GM12878 (cell line): ENCODE results near the gene CASP8AP2. TPM values are rescaled to one million over a fixed set of nuclear protein-coding genes. Genes with fewer than 3 reads are reported as not detected.

Experiments
- ATAC-seq: fragments of 200-7000 bp; cut with Tn5 transposase; 3 replicates; pipeline ENCODE4 v1.9.1; 2020; ENCODE audit warnings: mild to moderate bottlenecking, moderate library complexity
- BruUV-seq: library from RNA; stranded (reverse); fragments of 400-500 nt; replicated peaks from 2 replicates; lab custom pipeline; 2021; lab: Mats Ljungman, UMichigan
- CTCF ChIA-PET: fragments of 300-600 bp; sonication (Branson Sonifier 250); formaldehyde crosslinking; extraction: SDS; loops from one replicate; lab custom pipeline; 2021; ENCODE audit warnings: inconsistent platforms; lab: Yijun Ruan, JAX
- POLR2A ChIA-PET: fragments of 350-600 bp; formaldehyde crosslinking; extraction: SDS; loops from one replicate; lab custom pipeline; 2021; ENCODE audit warnings: inconsistent platforms; lab: Charles Lee
- RAD21 ChIA-PET: fragments of 300-600 bp; sonication (Branson Sonifier 250); formaldehyde crosslinking; loops from one replicate; lab custom pipeline; 2023; ENCODE audit warnings: antibody characterized with exemption; ENCODE audit not compliant: unreplicated experiment; lab: Charles Lee
- SMC1A ChIA-PET: fragments of 300-600 bp; sonication (Branson Sonifier 250); formaldehyde crosslinking; loops from one replicate; lab custom pipeline; 2023; ENCODE audit not compliant: unreplicated experiment, uncharacterized antibody; lab: Charles Lee
- DNase-seq: peaks from one replicate; pipeline ENCODE4 v3.0.0-alpha.2; 2011; ENCODE audit warnings: low read depth, low spot score
- FAIRE-seq: peaks from 3 replicates; lab custom pipeline; 2011; peaks lifted over from hg19 to GRCh38; lab: Jason Lieb, UNC
- H2AFZ ChIP-seq: 2 replicates; pipeline ENCODE4 v1.6.0; 2011; ENCODE audit warnings: low read depth, low read length, control low read depth; ENCODE audit not compliant: control insufficient read depth
- H3K27ac ChIP-seq: 2 replicates; pipeline ENCODE4 v1.5.1; 2011; ENCODE audit warnings: control low read depth; ENCODE audit not compliant: control insufficient read depth, insufficient read depth
- H3K27me3 ChIP-seq, 2 experiments: replicated peaks in 1 of 2; 2 replicates each; pipeline versions ENCODE4 v1.6.0 to v1.6.1; 2011; ENCODE audit warnings: low read length in 1 of 2; ENCODE audit not compliant: control insufficient read depth in 2 of 2, insufficient read depth in 2 of 2
- H3K36me3 ChIP-seq, 2 experiments: 2 replicates each; pipeline ENCODE4 v1.5.1; 2011; ENCODE audit warnings: low read length in 1 of 2; ENCODE audit not compliant: control insufficient read depth in 2 of 2, insufficient read depth in 2 of 2
- H3K4me1 ChIP-seq: 2 replicates; pipeline ENCODE4 v1.6.1; 2011; ENCODE audit warnings: mild to moderate bottlenecking, low read length, moderate library complexity, mixed read lengths; ENCODE audit not compliant: control insufficient read depth, insufficient read depth
- H3K4me2 ChIP-seq: 2 replicates; pipeline ENCODE4 v1.6.0; 2011; ENCODE audit warnings: control low read depth; ENCODE audit not compliant: control insufficient read depth, insufficient read depth
- H3K4me3 ChIP-seq: fragments of 200-600 bp; sonication (generic); 2 replicates; pipeline ENCODE4 v1.5.1; 2016
- H3K79me2 ChIP-seq: 2 replicates; pipeline ENCODE4 v1.6.0; 2011; ENCODE audit warnings: low read length; ENCODE audit not compliant: control insufficient read depth, insufficient read depth
- H3K9ac ChIP-seq: 2 replicates; pipeline ENCODE4 v1.8.0; 2011; ENCODE audit warnings: low read length, control low read depth, mixed read lengths; ENCODE audit not compliant: control insufficient read depth, insufficient read depth
- H3K9me3 ChIP-seq: replicated peaks from 3 replicates; pipeline ENCODE4 v1.5.1; 2011; ENCODE audit warnings: mild to moderate bottlenecking, low read length; ENCODE audit not compliant: control insufficient read depth, insufficient read depth
- H4K20me1 ChIP-seq: 2 replicates; pipeline ENCODE4 v1.6.0; 2011; ENCODE audit not compliant: control insufficient read depth, insufficient read depth
- BCL3 ChIP-seq: IDR thresholded peaks from 2 replicates; pipeline ENCODE4 v1.6.1; 2011; ENCODE audit warnings: borderline replicate concordance, low read depth, mild to moderate bottlenecking, moderate library complexity, low read length; ENCODE audit not compliant: insufficient read depth, poor library complexity, severe bottlenecking
- CEBPB ChIP-seq, 2 experiments: fragments of 150-350 bp in 1 of 2; IDR thresholded peaks; 2 replicates each; pipeline ENCODE4 v1.6.1; 2012 to 2014; ENCODE audit warnings: low read depth in 2 of 2, low read length in 2 of 2, borderline replicate concordance in 1 of 2, inconsistent platforms in 1 of 2
- MYC ChIP-seq: IDR thresholded peaks from 2 replicates; pipeline ENCODE4 v1.6.1; 2011; ENCODE audit warnings: mild to moderate bottlenecking, low read length, moderate library complexity, inconsistent platforms; ENCODE audit not compliant: insufficient read depth, insufficient replicate concordance, insufficient read length, severe bottlenecking
- NRF1 ChIP-seq: conservative IDR thresholded peaks from 2 replicates; pipeline ENCODE4 v1.6.1; 2011; ENCODE audit warnings: mild to moderate bottlenecking, low read depth, low read length, improper control_type of control experiment
- RELB ChIP-seq: fragments of 450-650 bp; IDR thresholded peaks from 2 replicates; pipeline ENCODE4 v1.6.1; 2017; ENCODE audit warnings: low read depth, mild to moderate bottlenecking, moderate library complexity
- RUNX3 ChIP-seq: IDR thresholded peaks from 2 replicates; pipeline ENCODE4 v1.6.1; 2012; ENCODE audit warnings: low read length, inconsistent platforms
- WGBS: methylation state at CpG from one replicate; pipeline ENCODE4 v1.1.6; 2016; ENCODE audit warnings: low lambda C conversion rate; ENCODE audit not compliant: insufficient replicate concordance, insufficient coverage; ENCODE audit errors: missing lambda C conversion rate; 5-methylcytosine and 5-hydroxymethylcytosine counted together
- in situ Hi-C: fragments of 300-500 bp; cut with MboI; formaldehyde crosslinking; loops from 9 replicates; pipeline ENCODE4 v1.14.3; 2018; ENCODE audit warnings: mixed read lengths
- intact Hi-C: fragments of 100-400 bp; cut with micrococcal nuclease; formaldehyde crosslinking; loops from one replicate; pipeline ENCODE4 v1.14.2; 2022; ENCODE audit not compliant: unreplicated experiment
- polyA plus RNA-seq, 11 experiments: library from polyadenylated mRNA; depleted of rRNA in 4 of 11; unstranded in 6 of 11; stranded (reverse) in 5 of 11; fragments of >200 nt; fragmentation: Nextera tagmentation in 4 of 11; fragmentation: Illumina TruSeq in 1 of 11; extraction: Ambion mirVana in 4 of 11; extraction: Trizol in 1 of 11; gene quantifications; 1 replicate in 1 of 11; 2 replicates in 10 of 11; pipeline versions ENCODE4 v1.2.1 to v1.2.3, GENCODE V29; 2011 to 2016; ENCODE audit warnings: inconsistent platforms in 2 of 11, missing spikeins in 2 of 11, low read depth in 1 of 11
- total RNA-seq, 4 experiments: library from RNA; depleted of rRNA in 3 of 4; stranded (reverse); fragments of >200 nt in 3 of 4; fragmentation: Illumina TruSeq in 1 of 4; extraction: Trizol in 1 of 4; gene quantifications; 2 replicates each; pipeline versions ENCODE4 v1.2.1 to v1.2.3, GENCODE V29; 2013 to 2021

CASP8AP2 gene
- total and polyA plus RNA-seq, 10 of the 15 experiments (the other 5 are each of a cell fraction or from before 2014, with no cell fraction given), result 11.1 to 28.7 (median 17.1) TPM

GRCh38 chr6:89853068-89853467 lies 23.4 kb downstream of the CASP8AP2 start (continued):
- TF ChIP-seq BCL3 (no peak), RELB (no peak)

GRCh38 chr6:89858041-89858440 lies 28.4 kb downstream of the CASP8AP2 start:
- no peak for DNase-seq
- Histone ChIP-seq H3K36me3 (peaks cover 3% of the 10 kb centered on the region in 2 experiments; a peak in 3 of 4 replicates), H3K79me2 (no peaks in the 10 kb centered on the region), H3K4me3 (no peak overlapping the region), H3K4me1 (peaks cover 18% of the 10 kb centered on the region)
- CTCF ChIA-PET, result no interaction called here
- TF ChIP-seq MYC (no peak), CEBPB (IDR thresholded peaks at IDR 0.05; ENCODE audit: borderline replicate concordance in 1 of 2, low read depth in 2 of 2, low read length in 2 of 2) (no peak), NRF1 (no peak), RUNX3 (no peak)
- TF ChIP-seq, all 136 proteins: peak for 0
- H4K20me1 ChIP-seq, result no peaks in the 10 kb centered on the region
- no peak overlapping the region for H3K9ac ChIP-seq
- SMC1A ChIA-PET, result no interaction called here
- 100% methylated on average over 1 of the region's 1 CpG for WGBS
- H3K27ac ChIP-seq, result no peak overlapping the region
- H2AFZ ChIP-seq, result no peak overlapping the region
- no peak for FAIRE-seq
- in situ Hi-C loops (no loop called here), intact Hi-C loops (no loop called here)
- POLR2A ChIA-PET, result no interaction called here
- H3K9me3 ChIP-seq, result no peaks in the 10 kb centered on the region
- H3K4me2 ChIP-seq, result no peak overlapping the region
- H3K27me3 ChIP-seq, result no peaks in the 10 kb centered on the region
- RAD21 ChIA-PET, result no interaction called here
- BruUV-seq, result no TSS peak
- ATAC-seq, result no peak
